HG03558 (cell line): Measurements from ENCODE around the gene SPHK2.
"Not testable (repeated sequence)": the region's sequence is repeated elsewhere in the genome, so short reads cannot be mapped to it uniquely, and the experiment has no call there.

Source experiments
- ATAC-seq: cut with Tn5 transposase; IDR thresholded peaks from one replicate; pipeline ENCODE4 v1.9.1; 2021; ENCODE audit warnings: moderate number of reproducible peaks; ENCODE audit not compliant: unreplicated experiment; ENCODE audit errors: extremely low read depth

Gene SPHK2

DNA sequence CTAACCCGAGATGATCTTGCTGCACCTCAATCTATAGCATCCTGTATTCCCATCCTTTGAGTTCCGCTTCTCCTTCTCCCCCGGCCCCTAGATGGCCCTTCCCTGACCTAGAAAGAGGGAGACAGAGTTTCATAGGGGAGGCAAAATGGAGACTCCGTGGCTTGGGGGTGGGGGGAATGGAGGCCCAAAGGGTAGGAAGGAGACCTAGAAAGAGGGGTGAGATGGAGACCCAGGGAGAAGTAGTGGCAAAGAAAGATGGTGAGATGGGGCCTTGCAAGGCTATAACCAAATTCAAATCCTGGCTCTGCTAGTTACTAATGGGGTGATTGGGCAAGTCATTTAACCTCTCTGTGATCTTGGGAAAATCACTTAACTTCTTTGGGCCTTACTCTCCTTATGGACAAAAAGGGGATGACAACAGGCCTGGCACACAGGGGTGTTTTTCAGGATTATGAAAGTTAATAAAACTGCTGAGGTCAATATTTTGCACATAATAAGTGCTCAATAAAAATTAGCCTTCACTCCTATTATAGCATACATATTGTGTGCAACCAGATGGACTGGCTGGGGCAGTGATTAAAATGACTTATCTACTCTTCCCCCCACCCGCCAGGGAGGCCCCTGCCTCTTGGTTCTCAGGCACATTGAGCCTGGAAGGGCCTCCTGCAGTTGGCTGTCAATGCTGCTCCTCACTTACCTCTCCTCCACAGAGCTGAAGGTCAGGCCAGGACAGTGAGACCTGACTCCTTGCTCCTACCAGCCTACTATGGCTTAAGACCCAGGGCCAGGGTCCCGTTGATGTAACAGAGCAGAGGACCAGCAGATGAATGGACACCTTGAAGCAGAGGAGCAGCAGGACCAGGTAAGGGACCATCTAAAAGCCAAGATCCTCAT, 633 bp downstream of the SPHK2 start:
- ATAC-seq, result no peak

DNA sequence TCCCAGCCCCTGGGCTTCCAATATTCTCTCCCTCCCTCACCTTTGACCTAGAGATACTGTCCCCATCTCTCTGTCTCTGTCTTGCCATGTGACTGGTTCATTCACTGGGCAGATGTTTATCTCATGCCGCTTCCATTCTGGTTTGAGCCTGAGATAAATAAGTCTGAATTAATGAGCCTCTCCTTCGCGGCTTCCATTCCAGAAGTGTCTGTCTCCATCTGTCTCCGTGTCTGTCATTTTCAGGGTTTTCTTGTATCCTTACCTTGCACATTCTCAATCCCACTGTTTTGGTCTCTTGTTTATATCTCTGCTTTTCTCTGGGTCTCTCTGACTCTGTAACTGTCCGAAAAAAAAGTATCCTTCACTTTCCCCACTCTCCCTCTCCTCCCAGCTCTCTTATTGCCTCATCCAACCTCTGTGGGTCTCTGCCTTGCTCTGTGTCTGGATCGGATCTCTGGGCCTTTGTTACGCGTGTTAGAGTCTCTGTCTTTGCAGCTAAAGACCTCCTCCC, 4.3 kb downstream of the SPHK2 start:
- ATAC-seq, result no peak

DNA sequence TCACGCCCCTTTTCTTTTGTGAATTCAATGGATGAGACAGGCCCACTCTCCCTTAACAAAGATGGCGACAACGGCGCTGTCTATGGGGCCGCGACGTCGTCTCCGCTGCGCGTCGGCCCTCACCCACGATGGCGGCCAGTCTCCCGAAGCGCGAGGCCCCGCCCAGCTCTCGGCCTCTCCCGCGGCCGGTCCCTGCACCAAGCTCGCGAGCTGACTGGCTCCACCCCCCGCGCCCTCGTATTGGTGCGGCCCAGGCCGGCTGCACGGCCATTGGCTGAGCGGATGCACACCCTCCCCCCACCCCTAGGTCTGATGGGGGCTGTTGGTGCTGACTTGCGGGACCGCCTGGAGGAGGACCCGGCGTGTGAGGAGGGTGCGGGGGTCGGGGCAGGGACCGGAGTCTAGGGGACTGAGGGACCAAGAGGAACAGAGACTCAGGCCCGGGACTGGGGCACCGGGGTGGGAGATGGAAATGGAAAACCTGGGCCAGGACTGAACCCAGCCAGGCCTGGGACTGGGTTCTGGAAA, 4.8 kb downstream of the SPHK2 start:
- no peak for ATAC-seq

DNA sequence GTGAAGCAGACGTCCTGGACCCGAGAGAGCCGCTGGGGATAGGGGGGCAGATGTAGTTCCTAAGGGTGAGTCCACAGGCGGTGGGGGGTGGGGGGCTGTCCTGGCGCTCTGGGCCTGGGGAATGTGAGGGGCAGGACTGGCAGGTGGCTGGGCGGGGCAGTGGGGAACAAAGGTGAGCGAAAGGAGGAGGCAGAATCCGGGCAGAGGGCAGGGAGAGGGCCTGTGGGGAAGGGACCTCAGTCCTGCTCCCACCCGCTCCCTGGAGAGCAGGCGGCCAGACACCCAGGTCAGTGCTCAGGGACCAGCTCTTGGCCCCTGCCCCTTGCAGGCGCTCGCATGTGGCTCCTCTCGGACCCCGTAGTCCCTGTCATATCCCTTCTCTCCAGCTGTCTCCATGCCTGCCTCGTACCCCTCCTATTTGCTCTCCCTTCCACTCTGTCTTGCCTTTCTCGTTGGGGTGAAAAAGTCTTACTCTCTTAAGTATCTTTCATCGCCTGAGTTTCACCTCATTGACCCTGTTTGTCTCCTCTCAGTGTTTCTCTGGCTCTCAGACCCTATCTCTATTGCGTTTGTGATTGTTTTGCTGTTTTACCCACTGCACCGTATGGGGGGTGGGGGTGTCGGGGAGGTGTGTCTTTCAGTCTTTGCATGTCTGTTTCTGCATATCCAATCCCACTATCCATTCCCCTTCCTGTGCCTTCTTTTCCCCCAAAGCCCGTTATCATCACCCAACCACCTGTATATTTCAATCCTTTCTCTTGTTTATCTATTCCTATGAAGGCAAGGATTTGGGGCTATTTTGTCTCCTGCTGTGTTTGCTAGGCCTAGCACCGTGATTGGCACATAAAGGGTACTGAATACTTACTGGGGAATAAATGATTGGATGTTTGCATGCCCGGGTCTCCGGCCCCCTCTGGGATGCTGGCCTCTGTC, 5.8 kb downstream of the SPHK2 start:
- ATAC-seq, result no peak

DNA sequence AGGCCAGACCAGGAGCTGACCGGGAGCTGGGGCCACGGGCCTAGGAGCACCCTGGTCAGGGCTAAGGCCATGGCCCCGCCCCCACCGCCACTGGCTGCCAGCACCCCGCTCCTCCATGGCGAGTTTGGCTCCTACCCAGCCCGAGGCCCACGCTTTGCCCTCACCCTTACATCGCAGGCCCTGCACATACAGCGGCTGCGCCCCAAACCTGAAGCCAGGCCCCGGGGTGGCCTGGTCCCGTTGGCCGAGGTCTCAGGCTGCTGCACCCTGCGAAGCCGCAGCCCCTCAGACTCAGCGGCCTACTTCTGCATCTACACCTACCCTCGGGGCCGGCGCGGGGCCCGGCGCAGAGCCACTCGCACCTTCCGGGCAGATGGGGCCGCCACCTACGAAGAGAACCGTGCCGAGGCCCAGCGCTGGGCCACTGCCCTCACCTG, 6.6 kb downstream of the SPHK2 start:
- no peak for ATAC-seq

DNA sequence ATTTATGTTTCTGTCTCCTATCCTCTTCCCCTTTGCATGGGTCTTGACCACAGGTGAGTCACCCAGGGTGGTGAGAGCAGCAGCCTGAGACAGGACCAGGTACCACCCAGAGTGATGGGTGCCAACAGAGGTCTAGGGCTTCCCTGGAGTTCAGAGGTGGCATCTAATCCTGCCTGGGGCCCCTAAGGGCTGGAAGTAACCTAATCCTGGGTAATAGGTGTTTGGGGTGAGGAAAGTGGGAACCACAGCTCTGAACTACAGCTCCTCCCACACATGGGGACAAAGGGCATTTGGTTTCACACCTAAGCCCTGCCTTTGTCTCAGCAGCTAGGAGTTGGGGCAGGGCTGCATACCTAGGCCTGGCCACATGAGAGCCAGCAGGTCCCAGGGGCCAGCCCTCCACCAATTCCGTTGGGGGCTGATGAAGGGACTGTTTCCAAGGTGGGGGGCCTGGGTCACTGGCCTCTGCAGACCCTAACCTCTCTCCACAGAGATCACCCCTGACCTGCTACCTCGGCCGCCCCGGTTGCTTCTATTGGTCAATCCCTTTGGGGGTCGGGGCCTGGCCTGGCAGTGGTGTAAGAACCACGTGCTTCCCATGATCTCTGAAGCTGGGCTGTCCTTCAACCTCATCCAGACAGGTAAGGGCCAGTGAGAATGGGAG, 8.0 kb downstream of the SPHK2 start:
- ATAC-seq, result no peak

DNA sequence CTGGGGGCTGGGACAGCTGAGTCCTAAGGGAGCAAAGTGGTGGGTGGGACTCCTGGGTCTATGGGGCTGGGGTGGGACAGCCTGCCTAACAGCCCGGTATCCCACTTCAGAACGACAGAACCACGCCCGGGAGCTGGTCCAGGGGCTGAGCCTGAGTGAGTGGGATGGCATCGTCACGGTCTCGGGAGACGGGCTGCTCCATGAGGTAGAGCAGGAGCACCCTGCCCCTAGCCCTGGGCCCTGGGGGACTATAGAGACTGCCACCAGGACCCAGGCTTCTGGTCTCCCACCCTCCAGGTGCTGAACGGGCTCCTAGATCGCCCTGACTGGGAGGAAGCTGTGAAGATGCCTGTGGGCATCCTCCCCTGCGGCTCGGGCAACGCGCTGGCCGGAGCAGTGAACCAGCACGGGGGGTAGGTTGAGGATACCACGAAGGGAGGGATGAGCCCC, 8.6 kb downstream of the SPHK2 start:
- ATAC-seq, result no peak

DNA sequence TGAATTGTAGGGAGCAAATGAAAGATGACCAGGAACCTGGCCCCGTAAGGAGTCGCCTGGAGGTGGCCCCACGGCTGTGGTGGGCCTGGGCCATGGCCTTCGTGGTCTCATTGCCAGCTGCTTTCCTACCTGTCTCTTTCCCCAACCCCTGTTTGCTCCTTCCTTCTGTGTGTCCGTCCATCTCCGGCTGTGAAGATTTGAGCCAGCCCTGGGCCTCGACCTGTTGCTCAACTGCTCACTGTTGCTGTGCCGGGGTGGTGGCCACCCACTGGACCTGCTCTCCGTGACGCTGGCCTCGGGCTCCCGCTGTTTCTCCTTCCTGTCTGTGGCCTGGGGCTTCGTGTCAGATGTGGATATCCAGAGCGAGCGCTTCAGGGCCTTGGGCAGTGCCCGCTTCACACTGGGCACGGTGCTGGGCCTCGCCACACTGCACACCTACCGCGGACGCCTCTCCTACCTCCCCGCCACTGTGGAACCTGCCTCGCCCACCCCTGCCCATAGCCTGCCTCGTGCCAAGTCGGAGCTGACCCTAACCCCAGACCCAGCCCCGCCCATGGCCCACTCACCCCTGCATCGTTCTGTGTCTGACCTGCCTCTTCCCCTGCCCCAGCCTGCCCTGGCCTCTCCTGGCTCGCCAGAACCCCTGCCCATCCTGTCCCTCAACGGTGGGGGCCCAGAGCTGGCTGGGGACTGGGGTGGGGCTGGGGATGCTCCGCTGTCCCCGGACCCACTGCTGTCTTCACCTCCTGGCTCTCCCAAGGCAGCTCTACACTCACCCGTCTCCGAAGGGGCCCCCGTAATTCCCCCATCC, 9.4 kb downstream of the SPHK2 start:
- ATAC-seq, result no peak

DNA sequence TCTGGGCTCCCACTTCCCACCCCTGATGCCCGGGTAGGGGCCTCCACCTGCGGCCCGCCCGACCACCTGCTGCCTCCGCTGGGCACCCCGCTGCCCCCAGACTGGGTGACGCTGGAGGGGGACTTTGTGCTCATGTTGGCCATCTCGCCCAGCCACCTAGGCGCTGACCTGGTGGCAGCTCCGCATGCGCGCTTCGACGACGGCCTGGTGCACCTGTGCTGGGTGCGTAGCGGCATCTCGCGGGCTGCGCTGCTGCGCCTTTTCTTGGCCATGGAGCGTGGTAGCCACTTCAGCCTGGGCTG, 9.9 kb downstream of the SPHK2 start:
- no peak for ATAC-seq

DNA sequence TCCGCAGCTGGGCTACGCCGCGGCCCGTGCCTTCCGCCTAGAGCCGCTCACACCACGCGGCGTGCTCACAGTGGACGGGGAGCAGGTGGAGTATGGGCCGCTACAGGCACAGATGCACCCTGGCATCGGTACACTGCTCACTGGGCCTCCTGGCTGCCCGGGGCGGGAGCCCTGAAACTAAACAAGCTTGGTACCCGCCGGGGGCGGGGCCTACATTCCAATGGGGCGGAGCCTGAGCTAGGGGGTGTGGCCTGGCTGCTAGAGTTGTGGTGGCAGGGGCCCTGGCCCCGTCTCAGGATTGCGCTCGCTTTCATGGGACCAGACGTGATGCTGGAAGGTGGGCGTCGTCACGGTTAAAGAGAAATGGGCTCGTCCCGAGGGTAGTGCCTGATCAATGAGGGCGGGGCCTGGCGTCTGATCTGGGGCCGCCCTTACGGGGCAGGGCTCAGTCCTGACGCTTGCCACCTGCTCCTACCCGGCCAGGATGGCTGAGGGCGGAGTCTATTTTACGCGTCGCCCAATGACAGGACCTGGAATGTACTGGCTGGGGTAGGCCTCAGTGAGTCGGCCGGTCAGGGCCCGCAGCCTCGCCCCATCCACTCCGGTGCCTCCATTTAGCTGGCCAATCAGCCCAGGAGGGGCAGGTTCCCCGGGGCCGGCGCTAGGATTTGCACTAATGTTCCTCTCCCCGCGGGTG, 10.4 kb downstream of the SPHK2 start:
- ATAC-seq, result no peak

DNA sequence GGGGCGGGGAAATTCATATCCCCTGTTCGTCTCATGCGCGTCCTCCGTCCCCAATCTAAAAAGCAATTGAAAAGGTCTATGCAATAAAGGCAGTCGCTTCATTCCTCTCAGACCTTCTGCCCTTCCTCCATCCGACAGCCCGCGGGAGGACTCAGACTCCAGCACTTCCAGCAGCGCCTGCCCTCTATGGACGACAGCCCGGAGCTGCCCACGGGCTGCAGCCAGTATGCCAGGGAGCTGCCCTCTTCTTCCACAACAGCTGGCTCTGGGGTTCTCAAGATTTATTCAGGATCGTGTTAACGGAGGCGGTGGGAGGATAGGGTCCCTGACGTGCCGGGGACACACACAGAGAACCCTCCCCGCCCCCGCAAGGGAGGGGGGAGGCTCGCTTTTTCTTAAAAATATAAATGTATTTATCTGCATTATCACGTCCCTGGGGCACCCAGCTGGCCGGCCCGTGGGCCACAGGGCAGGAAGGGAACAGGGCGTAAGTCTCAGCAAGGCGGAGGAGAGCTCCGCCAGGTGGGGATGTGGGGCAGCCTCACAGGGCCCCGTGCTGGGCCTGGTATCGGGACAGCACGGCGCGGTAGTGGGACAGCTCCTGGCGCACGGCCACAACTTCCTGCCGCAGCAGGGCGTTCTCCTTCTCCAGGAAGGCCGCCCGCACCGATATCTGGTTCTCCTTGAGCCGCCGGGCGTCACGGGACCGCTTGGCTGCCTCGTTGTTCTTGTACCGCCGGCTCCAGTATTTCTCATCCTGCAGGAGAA, 11.2 kb downstream of the SPHK2 start:
- ATAC-seq, result no peak

DNA sequence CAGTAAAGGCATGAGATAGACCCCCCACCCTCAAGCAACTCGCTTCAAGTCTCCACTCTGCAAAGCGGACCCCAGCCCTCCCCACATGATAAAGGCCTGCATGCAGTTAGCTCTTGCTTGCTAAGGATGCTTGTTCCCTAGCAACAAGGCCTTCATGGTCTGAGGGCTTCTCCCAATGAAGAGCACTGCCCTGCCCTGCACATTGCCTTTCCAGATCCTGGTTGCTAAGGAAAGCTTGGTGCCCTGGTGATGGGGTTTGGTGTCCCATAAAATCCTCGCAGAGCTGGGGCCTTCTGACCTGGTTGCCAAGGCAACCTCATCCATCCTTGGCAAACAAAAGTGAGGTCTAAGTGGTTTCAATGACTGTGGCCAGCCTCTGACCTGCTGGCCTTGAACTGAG, 11.9 kb downstream of the SPHK2 start:
- no peak for ATAC-seq

DNA sequence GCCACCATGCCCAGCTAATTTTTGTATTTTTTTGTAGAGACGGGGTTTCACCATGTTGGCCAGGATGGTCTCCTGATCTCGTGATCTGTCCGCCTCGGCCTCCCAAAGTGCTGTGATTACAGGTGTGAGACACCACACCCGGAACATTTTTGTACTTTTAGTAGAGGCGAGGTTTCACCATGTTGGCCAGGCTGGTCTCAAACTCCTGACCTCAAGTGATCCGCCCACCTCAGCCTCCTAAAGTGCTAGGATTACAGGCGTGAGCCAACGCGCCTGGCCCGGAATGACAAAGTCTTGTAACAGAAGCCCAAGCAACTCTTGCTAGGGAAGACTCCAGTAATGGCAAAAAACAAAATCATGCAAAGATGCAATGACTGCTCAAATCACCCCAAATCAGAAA, 13.0 kb downstream of the SPHK2 start:
- not testable (repeated sequence) for ATAC-seq

DNA sequence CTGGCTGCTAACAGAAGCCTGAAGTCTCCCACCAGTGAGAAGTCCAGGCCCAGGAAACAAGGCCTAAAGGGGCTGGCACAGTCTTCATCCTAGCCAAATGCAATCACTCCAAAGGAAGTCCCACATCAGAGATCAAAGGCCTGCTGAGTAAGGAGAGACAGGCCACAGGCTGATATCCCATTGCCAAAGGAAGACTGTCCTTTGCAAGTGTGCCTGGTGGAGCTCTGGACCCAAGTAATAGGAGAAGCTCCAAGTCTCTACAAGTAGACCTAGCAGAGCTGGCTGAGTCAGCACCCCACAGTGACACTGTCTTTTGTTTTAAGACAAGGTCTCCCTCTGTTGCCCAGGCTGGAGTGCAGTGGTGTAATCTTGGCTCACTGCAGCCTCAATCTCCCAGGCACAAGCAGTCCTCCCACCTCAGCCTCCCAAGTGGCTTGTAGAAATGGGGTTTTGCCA, 13.4 kb downstream of the SPHK2 start:
- ATAC-seq, result no peak

DNA sequence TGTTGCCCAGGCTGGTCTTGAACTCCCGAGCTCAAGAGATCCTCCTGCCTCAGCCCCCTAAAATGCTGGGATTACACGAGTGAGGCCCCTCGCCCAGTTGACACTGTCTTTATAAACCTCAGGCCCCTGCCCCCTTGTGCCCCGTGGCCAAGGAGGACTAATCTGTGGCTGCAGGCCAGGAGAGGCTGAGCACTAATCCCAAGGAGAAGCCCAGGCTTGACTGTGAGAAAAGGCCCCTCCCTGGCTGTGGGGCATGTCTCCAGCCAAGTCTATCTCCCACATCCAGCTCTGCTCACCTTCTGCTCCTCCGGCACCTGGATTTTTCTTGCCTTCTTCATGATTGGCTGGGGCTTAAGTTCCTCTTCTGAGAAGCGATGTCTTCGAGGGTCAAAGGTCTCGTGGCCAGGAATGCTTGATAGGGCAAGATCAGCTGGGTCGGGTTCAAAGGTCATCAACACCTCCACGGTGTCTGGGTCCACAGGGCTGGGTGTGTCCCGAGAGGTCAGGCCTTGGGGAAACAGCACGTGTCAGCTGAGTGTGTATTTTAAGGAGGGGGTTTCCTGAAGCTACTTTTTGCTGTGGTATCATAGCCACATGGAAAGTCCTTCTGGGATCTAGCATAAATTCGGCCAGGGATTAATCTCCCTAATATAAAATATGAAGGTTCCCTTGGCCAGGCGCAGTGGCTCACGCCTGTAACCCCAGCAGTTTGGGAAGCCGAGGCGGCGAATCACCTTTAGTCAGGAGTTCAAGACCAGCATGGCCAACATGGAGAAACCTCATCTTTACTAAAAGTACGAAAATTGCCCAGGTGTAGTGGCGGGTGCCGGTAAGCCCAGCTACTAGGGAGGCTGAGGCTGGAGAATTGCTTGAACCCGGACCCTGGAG, 14.1 kb downstream of the SPHK2 start:
- ATAC-seq, result no peak

DNA sequence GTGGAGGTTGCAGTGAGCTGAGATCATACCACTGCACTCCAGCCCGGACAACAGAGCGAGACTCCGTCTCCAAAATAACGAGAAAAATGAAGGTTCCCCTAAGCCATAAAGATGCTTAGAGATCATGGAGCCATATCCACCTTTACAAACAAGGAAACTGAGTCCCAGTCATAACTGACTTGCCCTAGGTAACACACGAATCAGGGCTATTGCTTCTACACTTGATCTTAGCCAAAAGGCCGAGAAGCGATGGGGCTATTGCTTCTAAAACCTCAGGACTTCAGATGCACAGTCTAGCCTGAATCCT, 14.7 kb downstream of the SPHK2 start:
- ATAC-seq, result no peak
